Activated T-cell treated with anti-CD3 and anti-CD28 coated beads for 24 hours (primary cell): ENCODE measurements around the gene SLFN13.
"Not testable (repeated sequence)": the region's sequence is repeated elsewhere in the genome, so short reads cannot be mapped to it uniquely, and the experiment has no call there.

ENCODE experiments used
- DNase-seq: peaks from one replicate; pipeline ENCODE4 v3.0.0-alpha.2; 2020; ENCODE audit warnings: low read depth

SLFN13 gene

GRCh38 chr17:35448214-35448898, at the start of gene SLFN13:
TSS of gene SLFN13 (minus strand) at chr17:35448766. CDS start at chr17:35445680, 3,086 bp downstream.
- peak; percentile 86 for DNase-seq

GRCh38 chr17:35496451-35497290, 48.1 kb upstream of the SLFN13 start:
- no peak for DNase-seq

DNA sequence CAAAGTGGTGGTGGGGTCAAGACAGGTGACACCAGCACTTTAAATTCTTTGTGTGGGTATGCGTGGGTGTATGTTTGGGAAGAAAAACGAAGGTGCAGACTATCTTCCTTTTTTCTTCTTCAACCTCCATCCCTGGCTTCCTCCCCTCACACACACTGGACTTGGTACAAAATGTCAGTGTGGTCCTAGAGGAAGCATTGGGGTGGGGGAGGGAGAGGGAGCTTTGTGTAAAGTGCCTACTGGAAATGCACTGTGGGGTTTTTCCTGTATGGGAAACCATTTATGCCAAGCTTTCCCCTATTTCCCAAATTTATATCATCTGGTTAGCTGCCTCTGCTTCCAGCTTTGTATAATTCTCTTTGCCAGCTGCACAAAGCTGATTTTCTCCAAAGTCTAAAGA, 44.5 kb upstream of the SLFN13 start:
- no peak for DNase-seq

GRCh38 chr17:35491417-35491816, 42.9 kb upstream of the SLFN13 start:
- no peak for DNase-seq

DNA sequence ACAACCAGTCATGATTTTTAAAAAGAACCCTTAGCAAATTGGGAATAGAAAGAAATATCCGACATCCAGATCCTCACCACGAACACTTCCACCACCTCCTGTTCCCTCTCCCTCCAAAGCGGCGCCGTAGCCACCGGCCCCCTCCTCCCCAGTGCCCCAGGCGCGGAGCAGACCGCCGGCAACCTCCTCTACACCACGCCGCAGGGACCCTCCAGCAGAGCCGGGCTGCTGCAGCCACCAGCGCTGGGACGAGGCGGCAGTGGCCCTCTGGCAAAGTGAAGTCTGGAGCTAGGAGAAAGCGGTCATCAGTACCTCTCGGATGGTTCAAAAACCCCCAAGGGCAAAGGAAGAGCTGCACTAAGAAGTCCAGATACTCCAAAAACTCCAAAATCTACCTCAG, 41.4 kb upstream of the SLFN13 start:
- no peak for DNase-seq

DNA sequence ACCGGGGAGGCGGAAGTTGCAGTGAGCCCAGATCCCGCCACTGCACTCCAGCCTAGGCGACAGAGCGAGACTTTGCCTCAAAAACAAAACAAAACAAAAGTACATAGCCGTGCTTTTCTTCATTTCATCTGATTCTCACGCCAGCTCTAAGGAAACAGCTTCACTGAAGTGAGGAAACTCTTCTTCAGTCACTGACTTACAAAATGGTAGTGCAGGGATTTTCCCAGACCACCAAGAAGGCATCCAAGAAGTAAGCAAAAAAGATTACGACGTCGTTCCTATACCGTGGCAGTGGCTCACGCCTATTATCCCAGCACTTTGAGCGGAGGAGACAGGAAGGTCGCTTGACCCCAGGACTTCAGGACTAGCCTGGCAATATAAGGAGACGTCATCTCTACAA, 40.4 kb upstream of the SLFN13 start:
- no peak for DNase-seq

DNA sequence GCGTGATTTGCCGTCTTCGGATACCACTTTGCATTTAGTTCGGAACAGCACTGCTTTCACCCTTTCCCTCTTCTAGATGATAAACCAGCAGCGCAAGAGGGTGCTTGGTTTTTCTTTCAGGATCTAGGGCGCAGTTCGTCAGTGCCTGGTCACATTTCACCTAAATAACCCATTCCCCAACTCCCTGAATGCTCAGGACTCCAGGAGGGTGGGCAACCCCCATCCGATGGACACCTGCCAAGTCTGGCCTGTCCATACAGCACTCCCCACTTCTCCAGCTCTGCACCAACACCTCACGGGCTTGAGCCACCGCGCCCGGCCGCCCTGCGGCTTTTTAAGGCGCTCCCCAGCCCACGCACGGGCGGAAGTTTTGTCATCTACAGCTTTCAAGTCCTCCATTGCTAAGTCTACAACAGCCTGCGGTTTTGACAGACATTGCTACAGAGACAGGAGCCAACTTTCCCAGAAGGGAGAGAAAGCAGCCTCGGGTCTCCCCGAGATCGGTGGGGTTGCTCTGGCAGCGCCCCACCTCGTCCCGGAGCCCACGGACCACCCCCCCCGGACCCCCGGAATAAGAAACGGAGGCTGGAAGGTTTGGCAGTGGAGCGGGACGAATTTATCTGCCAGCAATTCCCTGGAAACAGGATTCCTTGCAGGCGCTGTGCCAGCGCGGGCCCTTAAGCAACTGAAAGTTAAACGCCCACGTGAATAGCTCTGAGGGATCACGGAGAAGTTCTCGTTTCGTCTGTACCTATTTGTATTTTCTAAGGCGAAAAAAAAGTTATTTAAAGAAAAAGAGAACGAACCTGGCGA, 38.6 kb upstream of the SLFN13 start:
- DNase-seq = peak; percentile 78

DNA sequence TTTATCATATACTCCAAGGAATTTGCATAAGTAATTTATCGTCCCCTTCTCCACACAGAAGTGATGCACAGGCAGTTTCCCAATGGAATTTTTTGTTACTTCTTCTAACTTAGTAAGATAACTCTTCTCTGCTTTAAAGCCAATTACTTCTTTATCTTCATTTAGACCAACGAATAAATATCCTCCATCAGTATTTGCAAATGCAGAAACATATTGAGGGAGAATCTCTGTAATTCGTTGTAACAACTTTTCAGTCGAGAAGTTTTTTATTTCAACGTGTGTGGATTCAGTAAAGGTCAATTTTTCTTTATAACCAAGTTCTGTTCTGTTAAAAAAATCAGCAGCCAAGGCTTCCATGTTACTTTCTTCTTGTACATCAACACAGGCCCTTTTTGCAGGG, 30.7 kb upstream of the SLFN13 start:
- DNase-seq = no peak

GRCh38 chr17:35477248-35477647, 28.7 kb upstream of the SLFN13 start:
- DNase-seq = no peak

GRCh38 chr17:35476283-35476820, 27.8 kb upstream of the SLFN13 start:
- DNase-seq = no peak

DNA sequence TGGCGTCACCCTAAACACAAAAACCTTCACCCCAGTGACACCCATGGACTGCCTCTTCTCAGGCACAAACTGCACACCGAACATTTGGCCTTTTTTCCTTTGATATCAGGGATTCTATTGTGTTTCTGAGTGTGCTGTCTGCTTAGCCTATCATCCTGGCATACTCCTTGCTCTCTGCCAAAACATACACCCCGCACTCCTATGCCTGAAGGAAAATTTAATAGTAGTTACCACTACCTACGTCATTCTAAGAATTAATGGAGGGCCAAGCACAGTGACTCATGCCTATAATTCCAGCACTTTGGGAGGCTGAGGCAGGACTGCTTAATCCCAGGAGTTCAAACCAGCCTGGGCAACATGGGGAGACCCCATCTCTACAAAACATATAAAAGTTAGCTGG, 19.9 kb upstream of the SLFN13 start:
- DNase-seq = no peak

DNA sequence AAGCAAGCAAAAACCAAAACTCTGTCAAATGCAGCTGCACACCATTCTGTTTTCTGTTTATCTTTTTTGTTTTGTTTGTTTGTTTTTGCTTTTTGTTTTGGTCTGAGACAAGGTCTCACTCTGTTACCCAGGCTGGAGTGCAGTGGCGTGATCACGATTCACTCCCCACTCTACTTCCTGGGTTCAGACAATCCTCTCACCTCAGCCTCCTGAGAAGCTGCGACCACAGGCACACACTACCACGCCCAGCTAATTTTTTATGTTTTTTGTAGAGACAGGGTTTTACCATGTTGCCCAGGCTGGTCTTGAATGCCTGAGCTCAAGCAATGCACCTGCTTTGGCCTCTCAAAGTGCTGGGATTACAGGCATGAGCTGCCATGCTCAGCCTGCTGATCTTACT, 19.3 kb upstream of the SLFN13 start:
- DNase-seq = no peak

- DNase-seq = peak; percentile 21
These were observed 11.8 kb upstream of the SLFN13 start for GRCh38 chr17:35460354-35460851.

- not testable (repeated sequence) for DNase-seq
These were observed 5.5 kb upstream of the SLFN13 start for GRCh38 chr17:35454035-35454434.

- DNase-seq = no peak
These were observed 4.6 kb upstream of the SLFN13 start for GRCh38 chr17:35453171-35453570.

DNA sequence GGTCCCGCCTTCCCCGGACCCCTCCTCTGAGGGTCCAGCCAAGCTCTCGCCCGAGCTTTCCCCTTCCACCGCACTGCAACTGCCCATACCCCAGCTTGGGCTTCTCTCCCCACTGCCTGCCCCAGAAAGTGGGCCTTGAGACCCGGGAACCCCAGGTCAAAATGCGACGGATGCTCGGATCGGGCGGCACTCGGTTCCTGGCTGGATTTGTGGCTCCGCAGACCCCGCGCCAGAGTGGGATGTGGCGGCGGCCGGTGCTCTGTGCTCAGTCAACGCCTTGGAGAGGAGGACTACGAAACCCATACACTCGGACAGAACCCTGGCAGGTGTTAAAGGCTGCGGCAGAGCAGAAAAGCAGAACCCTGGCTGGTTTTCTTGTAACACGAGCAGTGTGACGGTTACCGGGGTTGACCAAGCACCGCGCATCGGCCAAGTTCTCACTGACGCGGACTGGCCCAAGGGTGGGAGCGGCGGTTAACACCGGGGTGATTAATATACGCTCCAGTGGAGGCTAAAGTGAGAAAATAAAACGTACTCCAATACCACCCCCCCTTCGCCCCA, 885 bp upstream of the SLFN13 start:
- no peak for DNase-seq

GRCh38 chr17:35448899-35449227, 297 bp upstream of the SLFN13 start:
- DNase-seq = no peak

- no peak for DNase-seq
These were observed 1.1 kb downstream of the SLFN13 start for GRCh38 chr17:35447499-35447898.

- no peak for DNase-seq
These were observed 10.1 kb downstream of the SLFN13 start for GRCh38 chr17:35438433-35438832.

- DNase-seq = peak; percentile 75
These were observed 15.3 kb downstream of the SLFN13 start for GRCh38 chr17:35433075-35433894.
